HG03064 (cell line): ENCODE measurements around the gene CEP68.

Source experiments
- ATAC-seq: cut with Tn5 transposase; IDR thresholded peaks from one replicate; pipeline ENCODE4 v1.9.1; 2021; ENCODE audit warnings: low read depth; ENCODE audit not compliant: unreplicated experiment

CEP68 gene

DNA sequence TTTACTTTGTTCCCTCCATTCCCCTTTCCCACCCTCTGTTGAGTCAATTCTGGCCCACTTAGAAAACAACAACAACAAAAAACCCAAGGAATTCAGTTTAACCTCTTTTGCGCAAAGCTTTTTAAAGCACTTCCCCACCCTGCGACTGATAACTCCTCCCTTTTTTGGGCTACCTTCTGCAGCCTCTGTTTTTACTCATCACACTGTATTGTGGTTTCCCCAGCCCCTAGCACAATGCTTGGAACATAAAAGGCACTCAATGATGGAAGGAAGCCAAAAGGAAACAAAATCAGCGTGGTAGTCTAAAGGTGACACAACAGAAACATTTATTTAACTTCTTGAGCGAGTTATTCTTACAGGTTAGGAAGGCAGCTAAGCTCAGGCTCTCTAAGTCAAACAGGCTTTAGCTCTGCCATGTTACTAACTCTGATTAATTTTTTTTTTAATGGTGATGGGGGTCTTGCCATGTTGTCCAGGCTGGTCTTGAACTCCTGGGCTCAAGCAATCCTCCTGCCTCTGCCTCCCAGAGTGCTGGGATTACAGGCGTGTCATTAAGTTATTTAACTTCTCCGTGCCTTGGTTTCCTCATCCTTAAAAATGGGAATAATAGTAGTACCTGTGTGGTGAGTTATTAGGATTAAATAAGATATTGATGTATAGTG is 1.3 kb downstream of the CEP68 start:
- ATAC-seq, result peak; percentile 24

- no peak for ATAC-seq
Observed at GRCh38 chr2:65059071-65059470, 2.9 kb downstream of the CEP68 start.

DNA sequence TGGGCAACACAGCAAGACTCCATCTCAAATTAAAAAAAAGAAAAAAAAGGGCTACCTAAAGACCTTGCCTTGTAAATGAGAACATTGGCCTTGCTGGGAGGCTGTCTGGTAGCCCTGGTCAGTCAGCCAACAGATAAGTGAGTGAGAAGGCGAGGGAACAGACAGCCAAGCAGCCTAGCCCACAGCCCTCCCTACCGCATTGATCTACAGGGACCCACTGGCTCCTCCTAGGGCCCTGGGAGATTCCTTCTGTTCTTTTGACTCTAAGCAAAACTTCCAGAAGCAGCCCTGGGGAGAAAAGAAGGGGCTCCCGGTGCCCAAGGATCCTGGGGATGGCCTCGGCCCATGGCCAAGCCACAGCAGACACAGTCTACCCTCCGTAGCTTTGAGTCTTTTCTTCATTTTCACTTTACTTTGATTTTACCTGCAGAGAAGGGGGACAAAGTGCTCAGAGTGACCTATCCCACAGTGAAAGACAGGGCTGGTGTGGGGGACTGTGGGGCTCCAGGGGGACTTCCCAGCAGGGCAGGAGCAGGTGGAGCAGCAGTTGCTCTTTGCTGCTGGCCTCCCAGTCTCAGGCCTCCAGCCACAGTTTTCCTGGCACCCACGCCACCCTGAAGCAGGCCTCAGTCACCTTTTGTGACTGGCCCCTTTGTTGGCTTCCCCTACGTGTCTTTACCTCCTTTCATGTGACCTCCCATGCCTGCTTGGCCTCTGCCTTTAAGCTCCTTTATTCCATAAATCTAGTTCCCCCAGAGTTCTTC is 5.1 kb downstream of the CEP68 start:
- ATAC-seq, result no peak

DNA sequence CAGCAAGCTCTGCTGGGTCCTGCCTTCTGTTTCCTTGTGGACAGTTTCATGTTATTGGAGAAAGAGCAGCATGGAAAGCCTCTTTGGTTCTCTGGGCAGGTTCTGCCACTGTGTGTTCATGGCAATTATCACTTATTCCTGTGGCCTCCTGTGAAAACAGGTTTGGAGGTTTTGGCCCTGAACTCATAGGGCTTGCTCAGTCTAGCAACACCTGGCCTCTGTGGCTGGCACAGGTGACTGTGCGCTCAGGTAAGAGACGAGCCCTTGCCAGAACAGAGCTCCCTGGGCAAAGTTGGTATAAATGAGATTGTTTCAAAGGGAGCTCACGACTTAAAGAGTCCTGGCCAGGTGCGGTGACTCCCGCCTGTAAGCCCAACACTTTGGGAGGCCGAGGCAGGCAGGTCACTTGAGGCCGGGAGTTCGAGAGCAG is 5.7 kb downstream of the CEP68 start:
- ATAC-seq, result no peak

DNA sequence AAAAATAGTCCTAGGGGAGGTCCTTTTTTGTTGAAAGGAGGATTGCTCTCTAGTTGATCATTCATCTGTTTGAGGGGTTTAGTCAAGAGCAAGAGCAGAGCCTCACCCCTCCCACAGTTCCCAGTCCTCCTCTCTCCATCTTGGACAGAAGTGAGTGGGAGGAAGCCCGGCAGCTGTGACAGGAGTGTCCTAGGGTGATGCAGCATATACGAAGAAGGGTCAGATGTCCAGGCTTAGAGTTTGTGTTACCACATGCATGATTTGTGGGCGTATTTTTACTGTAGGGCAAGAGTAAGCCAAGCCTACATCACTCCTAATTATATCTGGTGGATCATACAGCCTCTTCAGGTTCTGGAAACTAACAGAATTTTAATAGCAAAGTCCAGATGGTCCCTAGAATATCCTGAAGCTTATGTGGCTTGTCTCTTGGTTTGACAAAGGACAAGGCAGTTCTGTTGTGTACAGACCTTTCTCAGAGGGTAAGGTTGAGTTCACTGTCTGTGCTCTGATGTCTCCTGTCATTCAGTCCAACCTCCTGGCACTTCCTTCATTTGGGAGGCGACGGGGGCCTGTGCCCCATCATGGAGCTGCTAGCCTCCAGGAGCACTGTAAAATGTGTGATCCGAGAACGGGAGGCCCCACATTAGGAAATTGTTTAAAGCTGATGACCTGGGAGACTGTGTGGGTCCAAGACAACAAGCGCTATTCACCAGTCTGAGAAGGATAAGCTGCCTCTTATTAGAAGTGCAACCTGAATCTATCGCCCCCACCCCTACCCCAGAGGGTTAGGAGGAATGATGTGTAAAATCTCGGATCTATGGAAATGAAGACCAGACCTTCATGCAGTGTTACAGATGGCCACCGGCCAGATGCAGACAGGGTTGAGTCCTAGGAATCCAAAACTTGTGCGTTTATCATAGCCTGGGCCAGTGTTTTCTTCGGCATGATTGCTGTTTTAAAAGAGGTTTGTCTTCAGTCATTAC is 6.9 kb downstream of the CEP68 start:
- ATAC-seq, result no peak

DNA sequence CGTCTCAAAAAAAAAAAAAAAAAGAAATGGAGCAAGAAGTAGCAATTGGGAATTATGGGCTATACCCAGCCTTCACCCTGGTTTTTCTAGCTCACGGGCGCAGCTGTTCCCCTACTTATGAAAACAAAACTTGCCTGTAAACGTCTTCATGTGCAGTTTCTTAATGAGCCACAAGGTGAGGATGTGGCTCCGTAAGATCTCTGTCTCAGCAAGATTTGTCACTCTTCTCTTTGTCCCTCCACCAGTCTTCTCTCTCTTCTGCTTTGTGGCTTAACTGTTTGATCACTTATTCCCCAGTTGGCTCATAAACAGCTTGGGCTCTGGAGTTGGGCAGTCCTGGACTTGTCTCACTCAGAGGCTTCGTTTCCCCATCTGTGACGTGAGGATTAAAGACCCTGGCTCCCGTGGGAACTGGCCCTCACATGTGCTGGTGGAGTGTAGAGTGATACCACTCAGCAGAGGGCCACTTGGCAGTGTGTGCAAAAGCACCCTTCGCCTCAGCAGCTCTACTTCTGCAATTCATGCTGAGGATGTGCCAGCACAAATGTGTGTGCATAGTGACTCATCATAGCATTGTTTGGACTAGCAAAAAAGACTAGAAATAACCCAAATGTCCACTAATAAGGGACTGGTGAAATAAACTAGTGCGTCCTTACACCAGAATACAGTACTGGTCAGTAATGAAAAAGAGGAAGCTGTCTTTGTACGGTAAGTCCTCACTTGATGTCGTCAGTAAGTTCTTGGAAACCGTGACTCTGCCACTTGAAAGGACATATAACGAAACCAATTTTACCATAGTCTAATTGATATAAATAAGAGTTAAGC is 8.7 kb downstream of the CEP68 start:
- peak; percentile 82 for ATAC-seq

- no peak for ATAC-seq
Observed at GRCh38 chr2:65067806-65068553, 11.8 kb downstream of the CEP68 start.

DNA sequence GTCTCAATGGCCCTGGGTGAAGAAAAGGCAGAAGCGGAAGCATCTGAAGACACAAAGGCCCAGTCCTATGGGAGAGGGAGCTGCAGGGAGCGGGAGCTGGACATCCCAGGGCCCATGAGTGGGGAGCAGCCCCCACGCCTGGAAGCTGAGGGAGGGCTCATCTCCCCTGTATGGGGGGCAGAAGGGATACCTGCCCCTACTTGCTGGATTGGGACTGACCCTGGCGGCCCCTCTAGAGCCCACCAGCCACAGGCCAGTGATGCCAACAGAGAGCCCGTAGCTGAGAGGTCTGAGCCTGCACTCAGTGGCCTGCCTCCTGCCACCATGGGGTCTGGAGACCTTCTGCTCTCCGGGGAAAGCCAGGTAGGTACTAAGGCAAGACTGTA is 13.2 kb downstream of the CEP68 start:
- no peak for ATAC-seq

DNA sequence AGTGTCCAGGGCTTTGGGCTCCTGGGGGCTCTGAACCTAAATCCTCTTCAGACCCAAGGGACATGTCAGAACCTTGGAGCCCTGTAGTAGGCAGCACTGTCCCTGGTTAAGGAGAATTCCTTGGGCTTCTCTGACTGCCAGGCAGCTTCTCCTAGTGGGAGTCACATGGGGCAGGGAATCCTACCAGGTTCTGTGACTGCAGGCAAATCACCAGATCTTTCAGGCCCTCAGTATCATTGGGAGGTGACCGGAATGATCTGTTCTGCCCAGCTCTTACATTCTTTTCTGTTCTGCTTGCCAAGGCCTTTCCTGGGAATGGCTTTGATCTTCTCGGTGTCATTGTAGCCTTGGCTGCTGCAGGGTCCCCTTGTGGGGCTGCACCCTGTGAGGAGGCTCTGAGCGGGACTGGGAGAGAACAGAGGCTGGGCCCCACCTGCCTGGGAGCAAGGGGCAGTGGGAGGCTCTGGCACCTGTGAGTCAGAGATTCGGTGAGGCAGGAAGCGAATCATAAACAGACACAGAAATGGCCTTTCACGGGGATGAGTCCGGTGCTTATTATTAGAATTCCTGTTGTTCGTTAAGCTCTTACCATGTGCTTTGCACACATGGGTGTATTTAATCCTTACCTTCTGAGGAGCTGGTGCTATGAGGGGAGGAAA is 14.1 kb downstream of the CEP68 start:
- no peak for ATAC-seq

- no peak for ATAC-seq
Observed at GRCh38 chr2:65070856-65071255, 14.6 kb downstream of the CEP68 start.

- ATAC-seq, result no peak
Observed at GRCh38 chr2:65071499-65072180, 15.4 kb downstream of the CEP68 start.

GRCh38 chr2:65072181-65072970 is 16.2 kb downstream of the CEP68 start:
- no peak for ATAC-seq

- ATAC-seq, result no peak
Observed at GRCh38 chr2:65073879-65074565, 17.8 kb downstream of the CEP68 start.

- ATAC-seq, result no peak
Observed at GRCh38 chr2:65075176-65075575, 19.0 kb downstream of the CEP68 start.

GRCh38 chr2:65075605-65076344 is 19.6 kb downstream of the CEP68 start:
- ATAC-seq, result no peak

DNA sequence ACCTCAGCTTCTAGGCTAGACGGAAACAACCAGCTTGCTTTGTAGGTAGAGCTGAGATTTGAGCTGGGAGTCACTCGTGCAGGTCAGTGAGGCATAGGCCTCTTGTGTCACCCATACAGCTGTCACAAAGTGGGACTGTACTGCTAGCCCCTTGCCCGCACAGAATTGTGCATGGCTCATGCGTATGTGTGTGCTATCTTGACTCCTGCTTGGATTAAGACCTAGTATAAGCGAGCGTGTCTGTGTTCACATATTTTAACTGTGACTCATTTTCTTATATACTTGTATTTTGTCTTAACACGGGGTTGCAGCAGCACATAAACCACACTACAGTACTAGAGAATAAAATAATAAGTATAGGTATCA is 20.1 kb downstream of the CEP68 start:
- no peak for ATAC-seq
